IPS-20b (cell line): ENCODE data around the gene PXYLP1.
"Not testable (repeated sequence)": the region's sequence is repeated elsewhere in the genome, so short reads cannot be mapped to it uniquely, and the experiment has no call there.

ENCODE experiments used
- H3K27ac ChIP-seq: one replicate; pipeline ENCODE4 v1.5.1; 2013; ENCODE audit warnings: low read length
- H3K27me3 ChIP-seq: 2 replicates; pipeline ENCODE4 v1.6.1; 2013; ENCODE audit warnings: mild to moderate bottlenecking, low read length, inconsistent platforms; ENCODE audit not compliant: insufficient read depth
- H3K36me3 ChIP-seq: 2 replicates; pipeline ENCODE4 v1.6.1; 2013; ENCODE audit warnings: low read depth, mild to moderate bottlenecking, inconsistent platforms, low read length, moderate library complexity; ENCODE audit not compliant: insufficient read depth
- H3K4me1 ChIP-seq: 2 replicates; pipeline ENCODE4 v1.6.1; 2013; ENCODE audit warnings: mild to moderate bottlenecking, control low read depth, inconsistent platforms, low read length, moderate library complexity; ENCODE audit not compliant: insufficient read depth
- H3K4me3 ChIP-seq: 2 replicates; pipeline ENCODE4 v1.5.1; 2013; ENCODE audit warnings: mild to moderate bottlenecking, low read length, inconsistent platforms
- H3K9ac ChIP-seq: 2 replicates; pipeline ENCODE4 v1.6.1; 2013; ENCODE audit warnings: low read depth, mild to moderate bottlenecking, inconsistent platforms, low read length, moderate library complexity
- H3K9me3 ChIP-seq: 2 replicates; pipeline ENCODE4 v1.6.1; 2013; ENCODE audit warnings: mild to moderate bottlenecking, low read depth, low read length, inconsistent platforms; ENCODE audit not compliant: insufficient read depth

Gene PXYLP1

GRCh38 chr3:141291559-141292355 lies 60.1 kb downstream of the PXYLP1 start:
- no peaks in the 10 kb centered on the region for H3K4me1 ChIP-seq
- H3K27ac ChIP-seq: no peak overlapping the region
- no peak overlapping the region for H3K9ac ChIP-seq
- no peak overlapping the region for H3K4me3 ChIP-seq
- H3K27me3 ChIP-seq: no peaks in the 10 kb centered on the region
- peaks cover 45% of the 10 kb centered on the region for H3K36me3 ChIP-seq
- H3K9me3 ChIP-seq: no peaks in the 10 kb centered on the region

DNA sequence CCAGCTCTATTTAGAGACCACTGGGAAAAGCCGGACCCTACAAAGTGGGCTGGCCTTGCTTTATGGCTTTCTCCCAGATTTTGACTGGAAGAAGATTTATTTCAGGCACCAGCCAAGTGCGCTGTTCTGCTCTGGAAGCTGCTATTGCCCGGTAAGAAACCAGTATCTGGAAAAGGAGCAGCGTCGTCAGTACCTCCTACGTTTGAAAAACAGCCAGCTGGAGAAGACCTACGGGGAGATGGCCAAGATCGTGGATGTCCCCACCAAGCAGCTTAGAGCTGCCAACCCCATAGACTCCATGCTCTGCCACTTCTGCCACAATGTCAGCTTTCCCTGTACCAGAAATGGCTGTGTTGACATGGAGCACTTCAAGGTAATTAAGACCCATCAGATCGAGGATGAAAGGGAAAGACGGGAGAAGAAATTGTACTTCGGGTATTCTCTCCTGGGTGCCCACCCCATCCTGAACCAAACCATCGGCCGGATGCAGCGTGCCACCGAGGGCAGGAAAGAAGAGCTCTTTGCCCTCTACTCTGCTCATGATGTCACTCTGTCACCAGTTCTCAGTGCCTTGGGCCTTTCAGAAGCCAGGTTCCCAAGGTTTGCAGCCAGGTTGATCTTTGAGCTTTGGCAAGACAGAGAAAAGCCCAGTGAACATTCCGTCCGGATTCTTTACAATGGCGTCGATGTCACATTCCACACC lies 60.9 kb downstream of the PXYLP1 start:
- Histone ChIP-seq H3K9me3 (no peaks in the 10 kb centered on the region), H3K9ac (no peak overlapping the region), H3K36me3 (peaks cover 40% of the 10 kb centered on the region), H3K4me1 (no peaks in the 10 kb centered on the region), H3K27ac (no peak overlapping the region), H3K27me3 (no peaks in the 10 kb centered on the region), H3K4me3 (no peak overlapping the region)

GRCh38 chr3:141294301-141294700 lies 62.7 kb downstream of the PXYLP1 start:
- no peak overlapping the region for H3K27ac ChIP-seq
- H3K4me3 ChIP-seq: no peak overlapping the region
- H3K27me3 ChIP-seq: no peaks in the 10 kb centered on the region
- H3K9ac ChIP-seq: no peak overlapping the region
- H3K4me1 ChIP-seq: no peaks in the 10 kb centered on the region
- H3K9me3 ChIP-seq: no peaks in the 10 kb centered on the region
- H3K36me3 ChIP-seq: peaks cover 24% of the 10 kb centered on the region; the same call in 1 of the 2 replicates

- Histone ChIP-seq H3K27ac (no peak overlapping the region), H3K27me3 (no peaks in the 10 kb centered on the region), H3K9ac (no peak overlapping the region), H3K4me3 (no peak overlapping the region), H3K36me3 (peaks cover 19% of the 10 kb centered on the region; the same call in 1 of the 2 replicates), H3K4me1 (no peaks in the 10 kb centered on the region), H3K9me3 (no peaks in the 10 kb centered on the region)
Measured at GRCh38 chr3:141294848-141295247, 63.2 kb downstream of the PXYLP1 start.

DNA sequence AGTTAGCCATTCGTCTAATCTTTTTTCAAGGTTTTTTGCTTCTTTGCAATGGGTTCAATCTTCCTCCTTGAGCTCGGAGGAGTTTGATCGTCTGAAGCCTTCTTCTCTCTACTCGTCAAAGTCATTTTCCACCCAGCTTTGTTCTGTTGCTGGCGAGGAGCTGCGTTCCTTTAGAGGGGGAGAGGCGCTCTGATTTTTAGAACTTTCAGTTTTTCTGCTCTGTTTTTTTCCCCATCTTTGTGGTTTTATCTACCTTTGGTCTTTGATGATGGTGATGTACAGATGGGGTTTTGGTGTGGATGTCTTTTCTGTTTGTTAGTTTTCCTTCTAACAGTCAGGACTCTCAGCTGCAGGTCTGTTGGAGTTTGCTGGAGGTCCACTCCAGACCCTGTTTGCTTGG lies 68.8 kb downstream of the PXYLP1 start:
- not testable (repeated sequence) for H3K4me1 ChIP-seq, H3K9me3 ChIP-seq, H3K9ac ChIP-seq, H3K4me3 ChIP-seq, H3K36me3 ChIP-seq, H3K27ac ChIP-seq, H3K27me3 ChIP-seq

- Histone ChIP-seq H3K9ac (no peak overlapping the region), H3K27me3 (peaks cover 8% of the 10 kb centered on the region), H3K27ac (no peak overlapping the region), H3K36me3 (no peaks in the 10 kb centered on the region), H3K4me3 (no peak overlapping the region), H3K4me1 (no peaks in the 10 kb centered on the region), H3K9me3 (peaks cover 4% of the 10 kb centered on the region; the same call in 1 of the 2 replicates)
Measured at GRCh38 chr3:141302364-141303141, 70.9 kb downstream of the PXYLP1 start.

DNA sequence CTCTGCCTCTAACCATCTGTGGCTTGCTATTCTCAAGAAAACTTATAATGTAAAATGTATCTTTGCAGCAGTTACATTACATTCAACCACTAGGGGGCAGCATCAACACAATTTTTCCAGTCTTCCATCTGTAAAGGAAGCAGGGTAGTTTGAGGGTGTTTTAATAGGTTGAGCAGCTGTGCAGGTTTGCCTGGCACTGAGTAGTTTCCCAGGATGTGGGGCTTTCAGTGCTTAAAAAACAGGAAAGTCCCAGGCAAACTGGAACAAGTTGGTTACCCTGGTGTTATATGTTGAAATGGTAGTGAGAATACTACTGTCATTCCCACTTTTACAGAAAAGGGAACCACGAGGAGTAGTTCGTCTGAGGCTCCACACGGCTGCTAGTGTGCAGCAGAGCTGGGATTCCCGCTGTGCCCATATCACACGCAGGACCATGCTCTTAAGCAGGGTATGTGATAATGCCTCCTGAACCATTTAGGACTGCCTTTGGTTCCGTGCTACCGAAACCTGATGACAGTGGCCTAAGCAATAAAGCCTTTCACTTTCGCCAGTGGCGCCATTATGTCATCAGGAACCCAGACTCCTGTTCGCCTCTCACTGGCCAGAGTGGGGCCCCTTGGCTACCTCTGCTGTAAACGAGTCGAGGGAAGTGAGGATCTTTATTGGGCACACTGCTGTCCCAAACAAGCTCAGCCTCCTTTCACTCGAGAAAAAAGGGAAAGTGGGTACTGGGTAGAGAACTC lies 72.0 kb downstream of the PXYLP1 start:
- H3K4me1 ChIP-seq: no peaks in the 10 kb centered on the region
- no peak overlapping the region for H3K27ac ChIP-seq
- H3K27me3 ChIP-seq: peaks cover 18% of the 10 kb centered on the region
- H3K4me3 ChIP-seq: no peak overlapping the region
- no peaks in the 10 kb centered on the region for H3K36me3 ChIP-seq
- H3K9me3 ChIP-seq: peaks cover 4% of the 10 kb centered on the region; the same call in 1 of the 2 replicates
- H3K9ac ChIP-seq: no peak overlapping the region

DNA sequence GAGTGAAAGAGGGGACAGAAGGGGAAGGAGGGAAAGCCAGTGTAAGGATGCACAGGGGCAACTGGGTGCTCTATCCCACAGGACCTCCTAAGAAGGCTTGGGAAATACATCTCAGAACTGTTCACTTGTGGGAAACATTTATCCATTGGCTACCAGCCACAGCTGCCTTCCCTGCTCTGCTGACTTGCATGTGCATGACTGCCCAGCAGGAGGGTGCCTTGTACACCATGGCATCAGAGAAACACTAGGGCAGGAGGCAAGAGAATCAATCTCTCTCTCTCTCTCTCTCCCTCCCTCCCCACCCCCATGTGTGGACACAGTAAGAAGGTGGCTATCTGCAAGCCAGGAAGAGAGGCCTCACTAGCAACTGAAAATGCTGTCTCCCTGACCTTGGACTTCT lies 73.8 kb downstream of the PXYLP1 start:
- Histone ChIP-seq H3K9me3 (0 out of 2 replicates have a peak, but pooled peaks cover 4% of the 10 kb centered on the region), H3K27me3 (peaks cover 18% of the 10 kb centered on the region), H3K4me1 (no peaks in the 10 kb centered on the region), H3K36me3 (no peaks in the 10 kb centered on the region), H3K27ac (no peak overlapping the region), H3K9ac (no peak overlapping the region), H3K4me3 (no peak overlapping the region)

DNA sequence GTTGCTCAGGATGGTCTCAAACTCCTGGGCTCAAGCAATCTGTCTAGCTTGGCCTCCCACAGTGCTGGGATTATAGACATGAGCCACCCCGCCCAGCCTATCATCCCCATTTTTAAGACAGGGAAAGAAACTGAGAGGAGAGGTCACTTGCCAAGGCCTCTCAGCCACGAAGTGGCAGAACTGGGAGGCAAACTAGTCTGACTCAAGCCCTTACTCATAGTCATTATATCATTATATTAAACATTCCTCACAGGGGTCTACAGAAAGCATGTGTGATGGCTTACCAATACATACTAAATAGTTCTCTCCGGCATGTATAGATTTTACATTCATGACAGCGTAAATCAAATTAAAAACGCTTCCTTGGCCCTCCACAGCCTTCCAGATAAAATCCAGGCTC lies 74.7 kb downstream of the PXYLP1 start:
- H3K9me3 ChIP-seq: 0 out of 2 replicates have a peak, but pooled peaks cover 1% of the 10 kb centered on the region
- H3K9ac ChIP-seq: no peak overlapping the region
- H3K27me3 ChIP-seq: peaks cover 18% of the 10 kb centered on the region
- no peaks in the 10 kb centered on the region for H3K36me3 ChIP-seq
- no peaks in the 10 kb centered on the region for H3K4me1 ChIP-seq
- no peak overlapping the region for H3K27ac ChIP-seq
- H3K4me3 ChIP-seq: no peak overlapping the region

GRCh38 chr3:141306922-141307321 lies 75.3 kb downstream of the PXYLP1 start:
- Histone ChIP-seq H3K4me1 (no peaks in the 10 kb centered on the region), H3K9me3 (no peaks in the 10 kb centered on the region), H3K27ac (no peak overlapping the region), H3K9ac (no peak overlapping the region), H3K4me3 (no peak overlapping the region), H3K36me3 (no peaks in the 10 kb centered on the region), H3K27me3 (peaks cover 18% of the 10 kb centered on the region)

- Histone ChIP-seq H3K9ac (no peak overlapping the region), H3K4me3 (no peak overlapping the region), H3K36me3 (no peaks in the 10 kb centered on the region), H3K27me3 (peaks cover 18% of the 10 kb centered on the region), H3K27ac (no peak overlapping the region), H3K4me1 (no peaks in the 10 kb centered on the region), H3K9me3 (no peaks in the 10 kb centered on the region)
Measured at GRCh38 chr3:141307351-141308059, 75.9 kb downstream of the PXYLP1 start.
